ENCODE results near the gene ZNF695. TPM values are rescaled to one million over a fixed set of nuclear protein-coding genes. Genes with fewer than 3 reads are reported as not detected.
A peak's percentile ranks its signal among the peaks of the same experiment; 100 is the strongest.

Gene ZNF695
- total RNA-seq, 4 donors from 2014 or later = not detected

DNA sequence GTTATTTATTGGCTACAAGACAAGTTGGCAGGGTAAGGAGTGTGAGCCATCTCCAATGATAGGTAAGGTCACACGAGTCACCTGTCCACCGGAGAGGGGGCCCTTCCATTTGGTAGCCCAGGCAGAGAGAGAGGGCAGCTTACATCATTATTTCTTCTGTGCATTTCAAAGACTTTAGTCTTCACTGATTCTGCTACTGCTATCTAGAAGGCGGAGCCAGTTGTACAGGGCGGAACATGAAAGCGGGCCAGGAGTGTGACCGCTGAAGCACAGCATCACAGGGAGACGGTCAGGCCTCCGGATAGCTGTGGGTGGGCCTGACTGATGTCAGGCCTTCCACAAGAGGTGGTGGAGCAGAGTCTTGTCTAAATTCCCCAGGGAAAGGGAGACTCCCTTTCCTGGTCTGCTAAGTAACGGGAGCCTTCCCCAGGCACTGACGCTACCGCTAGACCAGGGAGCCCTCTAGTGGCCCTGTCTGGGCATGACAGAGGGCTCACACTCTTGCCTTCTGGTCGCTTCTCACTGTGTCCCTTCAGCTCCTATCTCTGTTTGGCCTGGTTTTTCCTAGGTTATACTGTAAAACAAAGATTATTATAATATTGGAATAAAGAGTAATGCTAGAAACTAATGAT, 36.7 kb downstream of the ZNF695 start:
- DNase-seq (peak; percentile 18 to 61), ATAC-seq (peak in 1 of 2 donors; percentile 51)
- peak; percentile 68 to 89 (median 75) for TF ChIP-seq CTCF (IDR thresholded peaks at IDR 0.05 in 4 of 5, conservative IDR thresholded peaks at IDR 0.05 in 1 of 5)
- no peak for TF ChIP-seq POLR2A (IDR thresholded peaks at IDR 0.05)
- no peak overlapping the region for H3K27ac ChIP-seq
- H3K36me3 ChIP-seq = no peaks in the 10 kb centered on the region
- H3K4me3 ChIP-seq = peak overlapping the region in 1 of 4 donors; percentile 40
- in situ Hi-C loops (cut with MboI; ENCODE audit: low sequenced_read_pairs in 4 of 4) (loop anchor here in 2 of 4 donors (5.0 to 10.0 kb wide), 2 partner anchors 64 to 66 kb away; no protein-coding TSS in a partner anchor), intact Hi-C loops (cut with DNase I; ENCODE audit: low total_unique reads) (loop anchor here (1.0 kb wide), 1 partner anchor 63 kb away; no protein-coding TSS in a partner anchor)
- H3K27me3 ChIP-seq = peaks cover 0 to 4% (median 0%) of the 10 kb centered on the region in 3 donors
- H3K9me3 ChIP-seq = no peaks in the 10 kb centered on the region
- no peaks in the 10 kb centered on the region for H3K4me1 ChIP-seq

DNA sequence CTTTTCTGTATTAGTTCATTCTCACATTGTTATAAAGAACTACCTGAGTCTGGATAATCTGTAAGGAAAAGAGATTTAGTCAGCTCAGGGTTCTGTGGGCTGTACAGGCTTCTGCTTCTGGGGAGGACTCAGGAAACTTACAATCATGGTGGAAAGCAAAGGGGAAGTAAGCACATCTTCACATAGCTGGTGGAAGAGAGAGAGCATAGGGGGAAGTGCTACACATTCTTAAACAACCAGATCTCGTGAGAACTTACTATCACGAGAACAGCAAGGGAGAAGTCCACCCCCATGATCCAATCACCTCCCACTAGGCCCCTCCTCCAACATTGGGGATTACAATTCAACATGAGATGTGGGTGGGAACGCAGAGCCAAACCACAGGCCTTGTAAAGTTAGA, 38.2 kb downstream of the ZNF695 start:
- intact Hi-C loops (cut with DNase I; ENCODE audit: low total_unique reads) = no loop called here
- no peaks in the 10 kb centered on the region for H3K36me3 ChIP-seq
- no peak overlapping the region for H3K27ac ChIP-seq

DNA sequence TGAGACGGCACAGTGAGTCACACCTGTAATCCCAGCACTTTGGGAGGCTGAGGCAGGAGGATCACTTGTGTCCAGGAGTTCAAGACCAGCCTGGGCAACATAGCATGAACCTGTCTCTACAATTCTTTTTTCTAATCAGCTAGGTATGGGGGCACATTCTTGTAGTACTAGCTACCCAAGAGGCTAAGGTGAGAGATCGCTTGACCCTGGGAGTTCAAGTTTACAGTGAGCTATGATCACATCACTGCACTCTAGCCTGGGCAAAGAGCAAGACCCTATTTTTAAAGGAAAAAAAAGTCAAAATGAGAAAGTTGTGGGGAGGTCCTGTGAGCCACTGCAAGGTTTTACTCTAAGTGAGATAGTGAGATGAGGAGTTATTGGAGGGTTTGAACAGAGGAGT, 41.4 kb downstream of the ZNF695 start:
- Histone ChIP-seq H3K27ac (no peak overlapping the region), H3K4me3 (no peak overlapping the region), H3K4me1 (no peaks in the 10 kb centered on the region), H3K36me3 (no peaks in the 10 kb centered on the region), H3K9me3 (no peaks in the 10 kb centered on the region), H3K27me3 (no peaks in the 10 kb centered on the region)
- no peak for DNase-seq
- no peak for TF ChIP-seq POLR2A (IDR thresholded peaks at IDR 0.05)
- no peak for TF ChIP-seq CTCF (IDR thresholded peaks at IDR 0.05 in 4 of 5, conservative IDR thresholded peaks at IDR 0.05 in 1 of 5)
- intact Hi-C loops (cut with DNase I; ENCODE audit: low total_unique reads) (no loop called here), in situ Hi-C loops (cut with MboI; ENCODE audit: low sequenced_read_pairs in 4 of 4) (loop anchor here in 1 of 4 donors (10.0 kb wide), 1 partner anchor 62 kb away; no protein-coding TSS in a partner anchor)
- no peak for ATAC-seq

More for the DNA sequence above, 38.2 kb downstream of the ZNF695 start:
- DNase-seq (no peak), ATAC-seq (no peak)
- H3K4me3 ChIP-seq = no peak overlapping the region
- no peaks in the 10 kb centered on the region for H3K27me3 ChIP-seq
- TF ChIP-seq CTCF (IDR thresholded peaks at IDR 0.05 in 4 of 5, conservative IDR thresholded peaks at IDR 0.05 in 1 of 5) = no peak
- H3K4me1 ChIP-seq = no peaks in the 10 kb centered on the region
- in situ Hi-C loops (cut with MboI; ENCODE audit: low sequenced_read_pairs in 4 of 4) = loop anchor here in 3 of 4 donors (5.0 to 10.0 kb wide), 2 partner anchors 62 to 65 kb away; no protein-coding TSS in a partner anchor
- H3K9me3 ChIP-seq = no peaks in the 10 kb centered on the region

DNA sequence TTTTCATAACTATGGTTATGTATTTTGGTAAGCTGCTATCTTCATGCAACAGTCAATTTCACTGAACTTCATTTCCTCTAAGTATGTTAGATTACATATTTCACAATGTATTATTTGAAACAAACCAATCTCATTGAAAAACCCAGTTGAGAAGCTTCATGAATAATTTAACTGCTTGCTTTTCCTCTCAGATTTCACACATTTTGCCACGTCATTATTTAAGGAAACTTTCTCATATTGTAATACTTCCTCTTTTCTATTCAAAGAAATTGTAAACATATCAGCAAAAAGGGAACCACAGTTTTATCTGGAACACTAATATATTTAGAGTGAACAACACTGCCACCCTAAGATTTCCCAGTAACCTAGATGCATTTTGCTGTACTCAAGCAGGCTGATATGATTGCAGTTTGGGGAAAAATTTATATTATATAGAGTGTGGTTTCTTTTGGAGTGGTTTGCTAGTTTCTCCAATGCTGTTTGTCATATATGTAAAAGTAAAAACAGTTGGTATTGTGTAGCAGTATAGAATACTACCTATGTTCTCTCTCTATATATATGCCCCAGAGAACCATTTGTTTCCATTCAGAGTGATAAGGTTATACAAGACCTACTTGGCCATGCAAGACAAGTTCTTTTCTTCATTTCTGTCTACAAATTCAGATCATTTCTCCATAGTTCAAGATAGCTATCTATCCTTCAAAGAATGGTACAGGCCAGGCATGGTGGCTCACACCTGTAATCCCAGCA, 47.7 kb downstream of the ZNF695 start:
- no peak for DNase-seq
- H3K4me3 ChIP-seq = no peak overlapping the region
- ATAC-seq = no peak
- intact Hi-C loops (cut with DNase I; ENCODE audit: low total_unique reads) = no loop called here
- no peak overlapping the region for H3K27ac ChIP-seq
- H3K4me1 ChIP-seq = no peaks in the 10 kb centered on the region
- H3K36me3 ChIP-seq = no peaks in the 10 kb centered on the region
- in situ Hi-C loops (cut with MboI; ENCODE audit: low sequenced_read_pairs in 4 of 4) = loop anchor here in 1 of 4 donors (10.0 kb wide), 1 partner anchor 55 kb away; no protein-coding TSS in a partner anchor
- no peaks in the 10 kb centered on the region for H3K27me3 ChIP-seq
- H3K9me3 ChIP-seq = no peaks in the 10 kb centered on the region
- TF ChIP-seq POLR2A (IDR thresholded peaks at IDR 0.05) (no peak), CTCF (IDR thresholded peaks at IDR 0.05 in 4 of 5, conservative IDR thresholded peaks at IDR 0.05 in 1 of 5) (peak in 1 of 5 experiments; percentile 9)
